Gastrocnemius medialis (tissue), 4 donors: ENCODE data around the gene WNT7A. TPM values are rescaled to one million over a fixed set of nuclear protein-coding genes. Genes with fewer than 3 reads are reported as not detected.

Experiments
- ATAC-seq, 2 donors: fragments of 150-250 bp; one replicate each; pipeline ENCODE4 v1.9.1; 2016
- DNase-seq, 2 donors: peaks; one replicate each; pipeline ENCODE4 v3.0.0-alpha.2; 2019
- H3K27ac ChIP-seq, 4 donors: fragments of 200-600 bp; sonication (generic); 1 replicate in 1 of 4; 2 replicates in 3 of 4; pipeline ENCODE4 v1.5.1; 2016 to 2018; ENCODE audit warnings: mild to moderate bottlenecking in 2 of 4, moderate library complexity in 1 of 4
- H3K27me3 ChIP-seq, 3 donors: fragments of 200-600 bp; sonication (generic) in 2 of 3; 1 replicate in 1 of 3; 2 replicates in 2 of 3; pipeline versions ENCODE4 v1.5.1 to v1.6.0; 2016 to 2019; ENCODE audit warnings: mild to moderate bottlenecking in 1 of 3, moderate library complexity in 1 of 3
- H3K36me3 ChIP-seq, 2 donors: fragments of 200-600 bp; sonication (generic) in 1 of 2; one replicate each; pipeline ENCODE4 v1.5.1; 2017 to 2018
- H3K4me1 ChIP-seq, 2 donors: fragments of 200-600 bp; sonication (generic) in 1 of 2; one replicate each; pipeline ENCODE4 v1.5.1; 2016 to 2017; ENCODE audit warnings: mild to moderate bottlenecking in 2 of 2
- H3K4me3 ChIP-seq, 4 donors: fragments of 200-600 bp; sonication (generic) in 3 of 4; 1 replicate in 1 of 4; 2 replicates in 3 of 4; pipeline ENCODE4 v1.5.1; 2016 to 2019; ENCODE audit warnings: mild to moderate bottlenecking in 2 of 4
- H3K9me3 ChIP-seq, 3 donors: fragments of 200-600 bp; sonication (generic) in 2 of 3; 1 replicate in 1 of 3; 2 replicates in 2 of 3; pipeline ENCODE4 v1.5.1; 2016 to 2019
- POLR2A ChIP-seq, 2 donors: fragments of 450-650 bp; IDR thresholded peaks; one replicate each; pipeline ENCODE4 v1.6.1; 2017; ENCODE audit warnings: antibody characterized with exemption in 2 of 2, mild to moderate bottlenecking in 2 of 2, moderate library complexity in 2 of 2
- in situ Hi-C, 4 donors: fragments of 200-750 bp; cut with MboI; loops; one replicate each; pipeline versions ENCODE4 v1.15.0 to v1.8.0; 2017; ENCODE audit warnings: low sequenced_read_pairs in 4 of 4
- intact Hi-C: fragments of 100-400 bp; cut with DNase I; formaldehyde crosslinking; loops from one replicate; pipeline ENCODE4 v1.15.1; 2023; ENCODE audit warnings: low total_unique reads
- total RNA-seq, 4 donors: library from RNA; depleted of rRNA; stranded (reverse); fragments of >200 nt; gene quantifications; one replicate each; pipeline versions ENCODE4 v1.1.0 to v1.2.3, GENCODE V29; 2016
- TF ChIP-seq, protein P1 (sequence below), 5 experiments: fragments of 450-650 bp in 3 of 5; fragments of 200-600 bp in 2 of 5; sonication (generic) in 2 of 5; IDR thresholded peaks in 4 of 5; conservative IDR thresholded peaks in 1 of 5; 1 replicate in 4 of 5; 2 replicates in 1 of 5; pipeline ENCODE4 v1.5.1; 2016 to 2019; ENCODE audit warnings: antibody characterized with exemption in 5 of 5, mild to moderate bottlenecking in 3 of 5, moderate library complexity in 3 of 5

WNT7A gene
- total RNA-seq, 4 donors from 2014 or later = not detected

GRCh38 chr3:13901935-13902584 is 22.2 kb upstream of the WNT7A start:
- Histone ChIP-seq H3K9me3 (peaks cover 6 to 29% (median 7%) of the 10 kb centered on the region in 3 donors), H3K4me3 (peak overlapping the region in 1 of 4 donors; percentile 0), H3K27me3 (peaks cover 0 to 6% (median 0%) of the 10 kb centered on the region in 3 donors), H3K4me1 (no peaks in the 10 kb centered on the region), H3K36me3 (no peaks in the 10 kb centered on the region), H3K27ac (no peak overlapping the region)
- ATAC-seq = no peak
- TF ChIP-seq POLR2A (IDR thresholded peaks at IDR 0.05) = no peak
- TF ChIP-seq, protein P1, sequence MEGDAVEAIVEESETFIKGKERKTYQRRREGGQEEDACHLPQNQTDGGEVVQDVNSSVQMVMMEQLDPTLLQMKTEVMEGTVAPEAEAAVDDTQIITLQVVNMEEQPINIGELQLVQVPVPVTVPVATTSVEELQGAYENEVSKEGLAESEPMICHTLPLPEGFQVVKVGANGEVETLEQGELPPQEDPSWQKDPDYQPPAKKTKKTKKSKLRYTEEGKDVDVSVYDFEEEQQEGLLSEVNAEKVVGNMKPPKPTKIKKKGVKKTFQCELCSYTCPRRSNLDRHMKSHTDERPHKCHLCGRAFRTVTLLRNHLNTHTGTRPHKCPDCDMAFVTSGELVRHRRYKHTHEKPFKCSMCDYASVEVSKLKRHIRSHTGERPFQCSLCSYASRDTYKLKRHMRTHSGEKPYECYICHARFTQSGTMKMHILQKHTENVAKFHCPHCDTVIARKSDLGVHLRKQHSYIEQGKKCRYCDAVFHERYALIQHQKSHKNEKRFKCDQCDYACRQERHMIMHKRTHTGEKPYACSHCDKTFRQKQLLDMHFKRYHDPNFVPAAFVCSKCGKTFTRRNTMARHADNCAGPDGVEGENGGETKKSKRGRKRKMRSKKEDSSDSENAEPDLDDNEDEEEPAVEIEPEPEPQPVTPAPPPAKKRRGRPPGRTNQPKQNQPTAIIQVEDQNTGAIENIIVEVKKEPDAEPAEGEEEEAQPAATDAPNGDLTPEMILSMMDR (IDR thresholded peaks at IDR 0.05 in 4 of 5, conservative IDR thresholded peaks at IDR 0.05 in 1 of 5) = no peak
- in situ Hi-C loops (no loop called here), intact Hi-C loops (no loop called here)
- no peak for DNase-seq

DNA sequence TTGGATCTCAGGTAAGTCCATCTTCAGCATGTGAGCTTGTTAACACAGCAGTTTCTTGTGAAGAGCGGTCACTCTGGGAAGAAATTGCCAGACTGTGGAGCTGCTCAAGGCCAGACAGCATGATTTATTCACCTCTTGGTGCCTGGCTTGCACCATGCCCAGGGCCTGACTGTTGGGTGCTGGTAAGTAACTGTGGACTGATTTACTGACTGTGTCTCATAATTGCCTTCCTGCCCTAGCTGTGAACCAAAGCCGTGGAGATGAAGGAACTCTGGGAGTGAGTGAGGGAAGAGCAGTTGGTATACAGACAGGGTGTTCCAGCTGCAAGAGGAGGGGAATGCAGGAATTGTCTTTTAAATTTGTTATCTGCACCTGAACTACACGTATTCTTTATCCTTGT is 18.5 kb upstream of the WNT7A start:
- TF ChIP-seq, protein P1 (IDR thresholded peaks at IDR 0.05 in 4 of 5, conservative IDR thresholded peaks at IDR 0.05 in 1 of 5) = no peak
- in situ Hi-C loops = loop anchor here (10.0 to 25.0 kb wide), 5 partner anchors 216 to 589 kb away; partner anchors contain the start of genes CHCHD4 (in 1 of the 4) and TMEM43 (in 1 of the 4)
- H3K27ac ChIP-seq = no peak overlapping the region
- no peaks in the 10 kb centered on the region for H3K36me3 ChIP-seq
- H3K4me3 ChIP-seq = no peak overlapping the region
- peaks cover 0 to 6% (median 0%) of the 10 kb centered on the region in 3 donors for H3K27me3 ChIP-seq
- peaks cover 2 to 8% (median 4%) of the 10 kb centered on the region in 3 donors for H3K9me3 ChIP-seq
- DNase-seq (no peak), ATAC-seq (no peak)
- peaks cover 9 to 12% of the 10 kb centered on the region in 2 donors for H3K4me1 ChIP-seq
- intact Hi-C loops = loop anchor here (5.0 to 10.0 kb wide), 2 partner anchors 304 to 566 kb away; no protein-coding TSS in a partner anchor

- Histone ChIP-seq H3K4me3 (peak overlapping the region; percentile 56 to 80 (median 66)), H3K9me3 (no peaks in the 10 kb centered on the region), H3K4me1 (peaks cover 9 to 12% of the 10 kb centered on the region in 2 donors), H3K27ac (no peak overlapping the region), H3K27me3 (peaks cover 0 to 2% (median 0%) of the 10 kb centered on the region in 3 donors), H3K36me3 (no peaks in the 10 kb centered on the region)
- DNase-seq = peak; percentile 25 to 43
- in situ Hi-C loops (loop anchor here (10.0 to 25.0 kb wide), 5 partner anchors 218 to 591 kb away; partner anchors contain the start of genes CHCHD4 (in 1 of the 4) and TMEM43 (in 1 of the 4)), intact Hi-C loops (loop anchor here (5.0 to 10.0 kb wide), 2 partner anchors 306 to 568 kb away; no protein-coding TSS in a partner anchor)
- no peak for TF ChIP-seq POLR2A (IDR thresholded peaks at IDR 0.05)
- TF ChIP-seq, protein P1 (IDR thresholded peaks at IDR 0.05 in 4 of 5, conservative IDR thresholded peaks at IDR 0.05 in 1 of 5) = peak; percentile 35 to 64 (median 52)
- peak; percentile 65 to 78 for ATAC-seq
Measured at GRCh38 chr3:13896473-13897154, 16.7 kb upstream of the WNT7A start.

DNA sequence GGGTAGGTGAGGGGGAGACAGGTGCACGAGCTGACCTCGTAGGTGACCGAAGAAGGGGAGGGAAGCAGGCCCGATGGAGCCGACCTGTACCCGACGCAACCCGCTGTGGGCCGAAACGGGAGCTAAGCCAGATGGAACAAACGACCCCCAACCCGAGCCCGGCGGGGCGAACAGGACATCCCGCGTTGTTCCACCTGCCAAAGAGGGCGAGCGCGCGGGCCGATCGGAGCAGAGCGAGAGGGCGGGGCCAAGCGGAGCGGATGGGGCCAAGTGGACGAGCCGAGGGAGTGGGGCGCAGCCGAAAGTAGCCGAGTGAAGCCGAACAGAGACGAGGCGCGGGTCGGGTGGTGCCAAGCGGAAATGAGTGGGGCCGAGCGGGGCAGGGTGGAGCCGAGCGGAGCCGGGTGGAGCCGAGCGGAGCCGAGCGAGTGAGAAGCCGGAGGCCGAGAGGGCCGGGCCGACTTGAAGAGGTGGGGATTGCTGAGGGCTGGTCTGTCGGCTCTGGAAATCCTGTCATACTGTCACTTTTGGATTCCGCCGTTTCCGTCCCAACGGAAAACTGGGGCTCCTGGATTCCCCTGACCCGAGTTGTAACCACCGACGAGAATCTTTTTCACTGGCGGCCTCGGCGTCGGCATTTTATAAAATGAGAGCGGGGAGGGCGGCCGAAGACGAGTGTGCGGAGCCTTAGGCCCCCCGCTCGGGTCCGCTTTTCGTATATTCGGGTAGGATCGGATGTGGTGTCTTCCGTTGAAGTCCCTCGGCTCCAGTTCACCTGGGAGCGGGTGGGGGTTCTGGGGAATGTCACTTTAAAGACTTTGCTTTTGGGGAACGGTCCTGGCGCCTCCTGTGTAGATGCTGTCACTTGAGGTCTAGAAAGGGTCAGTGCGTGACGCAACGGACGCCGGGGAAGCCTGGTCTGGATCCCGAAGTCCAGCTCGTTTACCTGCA is 15.6 kb upstream of the WNT7A start:
- ATAC-seq (peak; percentile 88 to 89), DNase-seq (peak; percentile 77 to 86)
- TF ChIP-seq, protein P1 (IDR thresholded peaks at IDR 0.05 in 4 of 5, conservative IDR thresholded peaks at IDR 0.05 in 1 of 5) = no peak
- TF ChIP-seq POLR2A (IDR thresholded peaks at IDR 0.05) = peak; percentile 68 to 70
- peaks cover 9 to 12% of the 10 kb centered on the region in 2 donors for H3K4me1 ChIP-seq
- peaks cover 0 to 2% (median 0%) of the 10 kb centered on the region in 3 donors for H3K27me3 ChIP-seq
- H3K9me3 ChIP-seq = no peaks in the 10 kb centered on the region
- intact Hi-C loops = loop anchor here (2.0 to 10.0 kb wide), 3 partner anchors 229 to 569 kb away; partner anchors contain the start of genes CHCHD4 and TMEM43
- no peaks in the 10 kb centered on the region for H3K36me3 ChIP-seq
- H3K27ac ChIP-seq = peak overlapping the region; percentile 16 to 71 (median 49)
- in situ Hi-C loops = loop anchor here (10.0 to 25.0 kb wide), 5 partner anchors 219 to 592 kb away; partner anchors contain the start of genes CHCHD4 (in 1 of the 4) and TMEM43 (in 1 of the 4)
- peak overlapping the region; percentile 56 to 80 (median 66) for H3K4me3 ChIP-seq
